HepG2 (cell line): Measurements from ENCODE around the gene ZDHHC11. TPM values are rescaled to one million over a fixed set of nuclear protein-coding genes. Genes with fewer than 3 reads are reported as not detected.

Experiments used
- ATAC-seq: fragments of 200-7000 bp; cut with Tn5 transposase; 3 replicates; pipeline ENCODE4 v1.9.1; 2020; ENCODE audit warnings: mild to moderate bottlenecking, moderate library complexity
- BruUV-seq: library from RNA; stranded (reverse); fragments of 400-500 nt; replicated peaks from 2 replicates; lab custom pipeline; 2021; lab: Mats Ljungman, UMichigan
- CTCF ChIA-PET: fragments of 300-600 bp; formaldehyde crosslinking; extraction: SDS; loops from one replicate; lab custom pipeline; 2021; ENCODE audit warnings: low total read pairs, inconsistent platforms, low intra/inter-chr PET ratio; lab: Yijun Ruan, JAX
- POLR2A ChIA-PET: fragments of 350-600 bp; sonication (Branson Sonifier 250); formaldehyde crosslinking; loops from one replicate; lab custom pipeline; 2020; ENCODE audit warnings: antibody characterized with exemption, inconsistent platforms; lab: Yijun Ruan, JAX
- DNase-seq: peaks from one replicate; pipeline ENCODE4 v3.0.0-alpha.2; 2015; ENCODE audit warnings: low spot score
- FAIRE-seq: peaks from 3 replicates; lab custom pipeline; 2011; peaks lifted over from hg19 to GRCh38; lab: Jason Lieb, UNC
- H2AFZ ChIP-seq: one replicate; pipeline ENCODE4 v1.6.1; 2011; ENCODE audit warnings: low read length, inconsistent platforms
- H3K27ac ChIP-seq: fragments of 300-600 bp; 3 replicates; pipeline ENCODE4 v1.8.0; 2011; ENCODE audit warnings: mixed run types, mild to moderate bottlenecking, mixed read lengths, low read length, inconsistent platforms; ENCODE audit not compliant: insufficient read depth; ENCODE audit errors: extremely low read length
- H3K27me3 ChIP-seq, 2 experiments: fragments of 200-600 bp in 1 of 2; 2 replicates in 1 of 2; 3 replicates in 1 of 2; pipeline versions ENCODE4 v1.6.0 to v1.8.0; 2011; ENCODE audit warnings: low read length in 2 of 2, mild to moderate bottlenecking in 2 of 2, moderate library complexity in 2 of 2, inconsistent platforms in 1 of 2; ENCODE audit not compliant: insufficient read depth in 2 of 2, control insufficient read depth in 1 of 2
- H3K36me3 ChIP-seq, 2 experiments: fragments of 200-600 bp in 1 of 2; replicated peaks in 1 of 2; 2 replicates in 1 of 2; 3 replicates in 1 of 2; pipeline versions ENCODE4 v1.5.1 to v1.8.0; 2011; ENCODE audit warnings: low read length in 2 of 2, inconsistent platforms in 1 of 2; ENCODE audit not compliant: insufficient read depth in 2 of 2, control insufficient read depth in 1 of 2
- H3K4me1 ChIP-seq: 2 replicates; pipeline ENCODE4 v1.5.1; 2012; ENCODE audit warnings: low read length, inconsistent platforms; ENCODE audit not compliant: insufficient read depth
- H3K4me2 ChIP-seq: 2 replicates; pipeline ENCODE4 v1.6.0; 2011; ENCODE audit warnings: low read depth, low read length, inconsistent platforms
- H3K4me3 ChIP-seq, 3 experiments: fragments of 200-600 bp in 1 of 3; sonication (generic), shearing (Covaris generic) in 1 of 3; replicated peaks in 1 of 3; 2 replicates each; pipeline ENCODE4 v1.5.1; 2011 to 2016; ENCODE audit warnings: low read length in 3 of 3, inconsistent platforms in 2 of 3, low read depth in 2 of 3, mild to moderate bottlenecking in 2 of 3, control low read depth in 1 of 3, mixed read lengths in 1 of 3; ENCODE audit not compliant: insufficient read depth in 1 of 3
- H3K79me2 ChIP-seq: one replicate; pipeline ENCODE4 v1.6.1; 2011; ENCODE audit warnings: low read length, inconsistent platforms; ENCODE audit not compliant: insufficient read depth
- H3K9ac ChIP-seq: 2 replicates; pipeline ENCODE4 v1.6.0; 2011; ENCODE audit warnings: mild to moderate bottlenecking, low read depth, low read length, inconsistent platforms; ENCODE audit not compliant: insufficient read depth
- H3K9me3 ChIP-seq: 2 replicates; pipeline ENCODE4 v1.5.1; 2012; ENCODE audit warnings: mild to moderate bottlenecking, low read length
- H4K20me1 ChIP-seq: 2 replicates; pipeline ENCODE4 v1.6.0; 2011; ENCODE audit warnings: inconsistent platforms, mild to moderate bottlenecking, low read length, moderate library complexity; ENCODE audit not compliant: insufficient read depth
- AGO2 ChIP-seq: fragments of 200-400 bp; formaldehyde crosslinking; optimal IDR thresholded peaks from 2 replicates; pipeline ENCODE3; 2017; ENCODE audit warnings: mild to moderate bottlenecking, low read depth, low read length, moderate library complexity
- AKAP8 ChIP-seq: sonication (generic); formaldehyde crosslinking; IDR thresholded peaks from 2 replicates; pipeline ENCODE4 v1.5.1; 2020; ENCODE audit warnings: mild to moderate bottlenecking, missing genetic modification reagents
- CAMTA2 ChIP-seq: sonication (generic); formaldehyde crosslinking; IDR thresholded peaks from 2 replicates; pipeline ENCODE4 v1.4.0; 2020; ENCODE audit warnings: mild to moderate bottlenecking, missing genetic modification reagents, borderline replicate concordance
- CENPT ChIP-seq: sonication (generic); formaldehyde crosslinking; IDR thresholded peaks from 2 replicates; pipeline ENCODE4 v1.8.0; 2022; ENCODE audit warnings: low read depth, mild to moderate bottlenecking, moderate library complexity, missing genetic modification reagents
- HMG20A ChIP-seq: IDR thresholded peaks from 2 replicates; pipeline ENCODE4 v1.6.1; 2016; ENCODE audit warnings: borderline replicate concordance
- KDM3A ChIP-seq: IDR thresholded peaks from 2 replicates; pipeline ENCODE4 v1.6.1; 2018; ENCODE audit warnings: low read depth, missing compliant biosample characterization
- MAFK ChIP-seq, 2 experiments: IDR thresholded peaks in 1 of 2; conservative IDR thresholded peaks in 1 of 2; 2 replicates each; pipeline ENCODE4 v1.6.1; 2011; ENCODE audit warnings: improper control_type of control experiment in 2 of 2, low read length in 2 of 2
- PCBP1 ChIP-seq: fragments of 200-400 bp; formaldehyde crosslinking; IDR thresholded peaks from 2 replicates; pipeline ENCODE4 v1.6.1; 2017; ENCODE audit warnings: mild to moderate bottlenecking, low read depth, low read length, borderline replicate concordance
- ZSCAN22 ChIP-seq: sonication (generic); formaldehyde crosslinking; IDR thresholded peaks from 2 replicates; pipeline ENCODE4 v1.4.0; 2020; ENCODE audit warnings: mild to moderate bottlenecking, missing genetic modification reagents
- WGBS: methylation state at CpG from one replicate; pipeline ENCODE4 v1.1.6; 2017; ENCODE audit warnings: low lambda C conversion rate; 5-methylcytosine and 5-hydroxymethylcytosine counted together
- in situ Hi-C: cut with HindIII; loops from 2 replicates; pipeline ENCODE4 v1.10.0; 2017; ENCODE audit warnings: low pct_unique_long_range_greater_than_20kb; ENCODE audit not compliant: extremely low pct_ligation_motif_present
- intact Hi-C: fragments of 100-400 bp; cut with micrococcal nuclease; formaldehyde crosslinking; loops from one replicate; pipeline ENCODE4 v1.10.0; 2022; ENCODE audit not compliant: unreplicated experiment
- polyA plus RNA-seq, 8 experiments: library from polyadenylated mRNA; depleted of rRNA in 3 of 8; stranded (reverse) in 7 of 8; unstranded in 1 of 8; fragments of >200 nt; fragmentation: Illumina TruSeq in 4 of 8; extraction: Trizol in 4 of 8; gene quantifications; 2 replicates each; pipeline versions ENCODE4 v1.2.1 to v1.2.3, GENCODE V29; 2011 to 2016; ENCODE audit warnings: low read depth in 4 of 8, missing spikeins in 1 of 8, mixed read lengths in 1 of 8; ENCODE audit not compliant: insufficient read depth in 1 of 8
- total RNA-seq, 5 experiments: library from RNA; depleted of rRNA; stranded (reverse); fragments of >200 nt; fragmentation: Illumina TruSeq; extraction: Trizol; gene quantifications; 2 replicates each; pipeline ENCODE4 v1.2.3, GENCODE V29; 2016; ENCODE audit warnings: low read depth in 1 of 5
- TF ChIP-seq, protein P1 (sequence below): sonication (generic); formaldehyde crosslinking; IDR thresholded peaks from 2 replicates; pipeline ENCODE4 v1.4.0; 2020; ENCODE audit warnings: missing genetic modification reagents
- TF ChIP-seq, protein P2 (sequence below): sonication (generic); formaldehyde crosslinking; IDR thresholded peaks from 2 replicates; pipeline ENCODE4 v1.4.0; 2020; ENCODE audit warnings: missing genetic modification reagents, mild to moderate bottlenecking, borderline replicate concordance

The ZDHHC11 gene
- total and polyA plus RNA-seq, 2 of the 13 experiments (the other 11 are each of a cell fraction or from before 2014, with no cell fraction given) = 2.1 to 4.0 TPM

DNA sequence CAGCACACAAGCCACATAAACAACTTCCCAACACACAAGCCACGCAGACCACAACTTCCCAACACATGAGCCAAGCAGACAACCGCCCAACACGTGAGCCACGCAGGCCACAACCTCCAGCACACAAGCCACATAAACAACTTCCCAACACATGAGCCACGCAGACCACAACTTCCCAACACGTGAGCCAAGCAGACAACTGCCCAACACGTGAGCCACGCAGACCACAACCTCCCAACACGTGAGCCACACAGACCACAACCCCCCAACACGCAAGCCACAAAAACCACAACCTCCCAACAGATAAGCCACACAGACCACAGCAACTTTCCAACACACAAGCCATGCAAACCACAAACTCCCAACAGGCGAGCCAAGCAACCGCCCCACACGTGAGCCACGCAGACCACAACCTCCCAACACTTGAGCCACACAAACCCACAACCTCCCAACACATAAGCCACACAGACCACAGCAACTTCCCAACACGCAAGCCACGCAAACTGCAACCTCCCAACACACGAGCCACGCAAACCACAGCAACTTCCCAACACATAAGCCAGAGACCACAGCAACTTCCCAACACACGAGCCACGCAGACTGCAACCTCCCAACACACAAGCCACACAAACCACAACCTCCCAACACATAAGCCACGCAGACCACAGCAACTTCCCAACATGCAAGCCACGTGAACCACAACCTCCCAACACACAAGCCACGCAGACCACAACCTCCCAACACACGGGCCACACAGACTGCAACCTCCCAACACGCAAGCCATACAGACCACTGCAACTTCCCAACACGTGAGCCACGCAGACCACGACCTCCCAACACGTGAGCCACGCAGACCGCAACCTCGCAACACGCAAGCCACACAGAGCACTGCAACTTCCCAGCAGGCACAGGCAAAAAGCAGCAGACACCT, 31.7 kb upstream of the ZDHHC11 start:
- intact Hi-C loops (no loop called here), in situ Hi-C loops (no loop called here)
- H3K9me3 ChIP-seq = no peaks in the 10 kb centered on the region
- H3K4me1 ChIP-seq = no peaks in the 10 kb centered on the region
- FAIRE-seq = no peak
- no TSS peak for BruUV-seq
- peaks cover 8% of the 10 kb centered on the region for H3K79me2 ChIP-seq
- H4K20me1 ChIP-seq = 0 out of 2 replicates have a peak, but pooled peaks cover 2% of the 10 kb centered on the region
- 97% methylated on average over 31 of the region's 33 CpGs for WGBS
- H3K36me3 ChIP-seq = peaks cover 32 to 75% of the 10 kb centered on the region in 2 experiments
- no peak for ATAC-seq
- H3K27me3 ChIP-seq = no peaks in the 10 kb centered on the region
- CTCF ChIA-PET = no interaction called here
- DNase-seq = no peak
- H3K4me3 ChIP-seq = no peak overlapping the region
- H3K27ac ChIP-seq = no peak overlapping the region
- H3K4me2 ChIP-seq = no peak overlapping the region
- H2AFZ ChIP-seq = no peak overlapping the region
- TF ChIP-seq AKAP8 (CRISPR knock-in tag) = 0 out of 2 replicates have a peak, but pooled peaks have one; percentile 10
- TF ChIP-seq KDM3A (CRISPR knock-in tag) = no peak
- TF ChIP-seq AGO2 = peak; percentile 69
- no peak overlapping the region for H3K9ac ChIP-seq
- POLR2A ChIA-PET = no interaction called here

DNA sequence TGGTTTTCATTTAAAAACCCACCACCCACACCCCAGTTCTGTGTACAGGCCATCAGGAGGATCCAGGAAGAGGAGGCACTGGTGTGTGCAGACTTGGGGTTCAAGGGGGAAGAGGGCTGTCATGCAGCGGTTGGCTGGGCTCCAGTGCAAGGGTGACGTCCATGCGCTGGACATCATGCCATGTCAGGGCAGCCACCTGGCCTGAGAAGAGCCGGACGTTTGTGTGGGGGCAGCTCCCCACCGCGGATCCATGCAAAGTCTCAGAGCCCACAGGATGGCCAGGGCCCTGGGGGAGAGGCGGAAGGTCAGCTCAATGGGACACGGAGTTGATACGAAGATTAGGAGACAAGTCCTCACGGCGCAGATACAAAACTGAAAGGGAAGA, 30.8 kb upstream of the ZDHHC11 start:
- Histone ChIP-seq H3K4me1 (no peaks in the 10 kb centered on the region), H3K79me2 (peaks cover 8% of the 10 kb centered on the region), H3K9ac (no peak overlapping the region), H4K20me1 (0 out of 2 replicates have a peak, but pooled peaks cover 2% of the 10 kb centered on the region), H3K4me2 (no peak overlapping the region), H3K36me3 (peaks cover 27 to 73% of the 10 kb centered on the region in 2 experiments), H3K9me3 (no peaks in the 10 kb centered on the region), H2AFZ (no peak overlapping the region), H3K27ac (no peak overlapping the region), H3K4me3 (no peak overlapping the region), H3K27me3 (no peaks in the 10 kb centered on the region)
- 99% methylated on average over 12 of the region's 12 CpGs for WGBS
- in situ Hi-C loops = no loop called here
- POLR2A ChIA-PET = no interaction called here
- DNase-seq = no peak
- no peak for FAIRE-seq
- ATAC-seq = no peak
- no TSS peak for BruUV-seq
- CTCF ChIA-PET = no interaction called here
- intact Hi-C loops = no loop called here
- TF ChIP-seq PCBP1 (no peak), CENPT (CRISPR knock-in tag) (no peak), ZSCAN22 (no peak), MAFK (conservative IDR thresholded peaks at IDR 0.05 in 1 of 2, IDR thresholded peaks at IDR 0.05 in 1 of 2; ENCODE audit: low read length in 2 of 2) (no peak), CAMTA2 (CRISPR knock-in tag) (no peak), HMG20A (CRISPR knock-in tag) (no peak)
- TF ChIP-seq, protein P1, sequence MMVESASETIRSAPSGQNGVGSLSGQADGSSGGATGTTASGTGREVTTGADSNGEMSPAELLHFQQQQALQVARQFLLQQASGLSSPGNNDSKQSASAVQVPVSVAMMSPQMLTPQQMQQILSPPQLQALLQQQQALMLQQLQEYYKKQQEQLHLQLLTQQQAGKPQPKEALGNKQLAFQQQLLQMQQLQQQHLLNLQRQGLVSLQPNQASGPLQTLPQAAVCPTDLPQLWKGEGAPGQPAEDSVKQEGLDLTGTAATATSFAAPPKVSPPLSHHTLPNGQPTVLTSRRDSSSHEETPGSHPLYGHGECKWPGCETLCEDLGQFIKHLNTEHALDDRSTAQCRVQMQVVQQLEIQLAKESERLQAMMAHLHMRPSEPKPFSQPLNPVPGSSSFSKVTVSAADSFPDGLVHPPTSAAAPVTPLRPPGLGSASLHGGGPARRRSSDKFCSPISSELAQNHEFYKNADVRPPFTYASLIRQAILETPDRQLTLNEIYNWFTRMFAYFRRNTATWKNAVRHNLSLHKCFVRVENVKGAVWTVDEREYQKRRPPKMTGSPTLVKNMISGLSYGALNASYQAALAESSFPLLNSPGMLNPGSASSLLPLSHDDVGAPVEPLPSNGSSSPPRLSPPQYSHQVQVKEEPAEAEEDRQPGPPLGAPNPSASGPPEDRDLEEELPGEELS (CRISPR knock-in tag) = no peak
- TF ChIP-seq, protein P2, sequence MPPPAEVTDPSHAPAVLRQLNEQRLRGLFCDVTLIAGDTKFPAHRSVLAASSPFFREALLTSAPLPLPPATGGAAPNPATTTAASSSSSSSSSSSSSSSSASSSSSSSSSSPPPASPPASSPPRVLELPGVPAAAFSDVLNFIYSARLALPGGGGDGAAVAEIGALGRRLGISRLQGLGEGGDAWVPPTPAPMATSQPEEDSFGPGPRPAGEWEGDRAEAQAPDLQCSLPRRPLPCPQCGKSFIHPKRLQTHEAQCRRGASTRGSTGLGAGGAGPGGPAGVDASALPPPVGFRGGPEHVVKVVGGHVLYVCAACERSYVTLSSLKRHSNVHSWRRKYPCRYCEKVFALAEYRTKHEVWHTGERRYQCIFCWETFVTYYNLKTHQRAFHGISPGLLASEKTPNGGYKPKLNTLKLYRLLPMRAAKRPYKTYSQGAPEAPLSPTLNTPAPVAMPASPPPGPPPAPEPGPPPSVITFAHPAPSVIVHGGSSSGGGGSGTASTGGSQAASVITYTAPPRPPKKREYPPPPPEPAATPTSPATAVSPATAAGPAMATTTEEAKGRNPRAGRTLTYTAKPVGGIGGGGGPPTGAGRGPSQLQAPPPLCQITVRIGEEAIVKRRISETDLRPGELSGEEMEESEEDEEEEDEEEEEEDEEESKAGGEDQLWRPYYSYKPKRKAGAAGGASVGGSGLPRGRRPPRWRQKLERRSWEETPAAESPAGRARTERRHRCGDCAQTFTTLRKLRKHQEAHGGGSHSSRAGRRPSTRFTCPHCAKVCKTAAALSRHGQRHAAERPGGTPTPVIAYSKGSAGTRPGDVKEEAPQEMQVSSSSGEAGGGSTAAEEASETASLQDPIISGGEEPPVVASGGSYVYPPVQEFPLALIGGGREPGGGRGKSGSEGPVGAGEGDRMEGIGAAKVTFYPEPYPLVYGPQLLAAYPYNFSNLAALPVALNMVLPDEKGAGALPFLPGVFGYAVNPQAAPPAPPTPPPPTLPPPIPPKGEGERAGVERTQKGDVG (CRISPR knock-in tag) = no peak
